ENCODE measurements around the gene WNT3. TPM values are rescaled to one million over a fixed set of nuclear protein-coding genes. Genes with fewer than 3 reads are reported as not detected.

WNT3 gene
- total and polyA plus RNA-seq, 4 donors = 0.74 to 2.9 (median 1.4) TPM

GRCh38 chr17:46739982-46740381 is 78.5 kb downstream of the WNT3 start:
- Histone ChIP-seq H3K9me3 (ENCODE audit: control insufficient read depth in 4 of 4, insufficient read depth in 3 of 4, low read length in 3 of 4) (no peaks in the 10 kb centered on the region), H3K9ac (ENCODE audit: insufficient read depth in 1 of 2, low read length in 2 of 2) (no peak overlapping the region), H3K27me3 (ENCODE audit: control insufficient read depth in 3 of 3, insufficient read depth in 3 of 3, low read length in 2 of 3) (no peaks in the 10 kb centered on the region), H3K4me3 (no peak overlapping the region), H3K36me3 (ENCODE audit: control insufficient read depth in 4 of 4, insufficient read depth in 4 of 4, low read length in 4 of 4) (peaks cover 0 to 7% (median 1%) of the 10 kb centered on the region in 4 donors), H3K4me1 (ENCODE audit: control insufficient read depth in 5 of 5, insufficient read depth in 5 of 5, low read length in 5 of 5) (peaks cover 0 to 2% (median 0%) of the 10 kb centered on the region in 5 donors), H3K27ac (ENCODE audit: low read depth in 1 of 2, low read length in 1 of 2) (no peak overlapping the region)
- no peak for TF ChIP-seq CTCF (IDR thresholded peaks at IDR 0.05; ENCODE audit: control extremely low read depth, extremely low read depth)
- no peak for ATAC-seq (ENCODE audit: insufficient read depth, low FRiP score)
- no peak for DNase-seq

- DNase-seq = no peak
- H3K36me3 ChIP-seq (ENCODE audit: control insufficient read depth in 4 of 4, insufficient read depth in 4 of 4, low read length in 4 of 4) = peaks cover 0 to 7% (median 3%) of the 10 kb centered on the region in 4 donors
- H3K9ac ChIP-seq (ENCODE audit: insufficient read depth in 1 of 2, low read length in 2 of 2) = no peak overlapping the region
- ATAC-seq (ENCODE audit: insufficient read depth, low FRiP score) = no peak
- no peak overlapping the region for H3K4me3 ChIP-seq
- 96 to 100% methylated on average over 4 of the region's 4 CpGs for WGBS, 2 donors
- no peak overlapping the region for H3K27ac ChIP-seq (ENCODE audit: low read depth in 1 of 2, low read length in 1 of 2)
- H3K4me1 ChIP-seq (ENCODE audit: control insufficient read depth in 5 of 5, insufficient read depth in 5 of 5, low read length in 5 of 5) = peaks cover 0 to 2% (median 0%) of the 10 kb centered on the region in 5 donors
- no peak for TF ChIP-seq CTCF (IDR thresholded peaks at IDR 0.05; ENCODE audit: control extremely low read depth, extremely low read depth)
- no peaks in the 10 kb centered on the region for H3K27me3 ChIP-seq (ENCODE audit: control insufficient read depth in 3 of 3, insufficient read depth in 3 of 3, low read length in 2 of 3)
- no peaks in the 10 kb centered on the region for H3K9me3 ChIP-seq (ENCODE audit: control insufficient read depth in 4 of 4, insufficient read depth in 3 of 4, low read length in 3 of 4)
Measured at GRCh38 chr17:46738544-46738943, 79.9 kb downstream of the WNT3 start.

DNA sequence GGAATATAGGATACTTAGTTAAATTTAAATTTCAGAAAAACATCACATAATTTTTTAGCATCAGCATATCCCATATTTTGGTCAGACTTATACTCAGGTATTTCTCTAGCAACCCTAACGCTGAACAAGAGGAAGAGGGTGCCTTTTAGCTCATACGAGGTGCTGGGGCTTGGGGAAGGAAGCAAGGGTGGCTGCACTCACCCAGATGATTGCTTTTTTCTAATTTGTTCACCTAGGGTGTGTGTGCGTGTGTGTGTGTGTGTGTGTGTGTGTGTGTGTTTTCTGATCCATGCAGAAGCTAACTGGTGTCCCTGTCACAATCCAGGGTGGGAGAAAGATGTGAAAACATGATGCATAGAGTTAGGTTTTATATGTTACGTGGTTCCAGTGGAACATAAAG is 81.2 kb downstream of the WNT3 start:
- ATAC-seq (ENCODE audit: insufficient read depth, low FRiP score) = no peak

More for the DNA sequence above, 81.2 kb downstream of the WNT3 start:
- Histone ChIP-seq H3K36me3 (ENCODE audit: control insufficient read depth in 4 of 4, insufficient read depth in 4 of 4, low read length in 4 of 4) (peaks cover 2 to 5% (median 4%) of the 10 kb centered on the region in 4 donors), H3K27ac (ENCODE audit: low read depth in 1 of 2, low read length in 1 of 2) (no peak overlapping the region), H3K9ac (ENCODE audit: insufficient read depth in 1 of 2, low read length in 2 of 2) (no peak overlapping the region), H3K9me3 (ENCODE audit: control insufficient read depth in 4 of 4, insufficient read depth in 3 of 4, low read length in 3 of 4) (no peaks in the 10 kb centered on the region), H3K27me3 (ENCODE audit: control insufficient read depth in 3 of 3, insufficient read depth in 3 of 3, low read length in 2 of 3) (no peaks in the 10 kb centered on the region), H3K4me1 (ENCODE audit: control insufficient read depth in 5 of 5, insufficient read depth in 5 of 5, low read length in 5 of 5) (no peaks in the 10 kb centered on the region), H3K4me3 (no peak overlapping the region)
- DNase-seq = no peak
- no peak for TF ChIP-seq CTCF (IDR thresholded peaks at IDR 0.05; ENCODE audit: control extremely low read depth, extremely low read depth)
- 80 to 91% methylated on average over 4 of the region's 4 CpGs for WGBS, 2 donors
